HL-60 (cell line): ENCODE measurements around the gene APOH.

Experiments used
- CTCF ChIP-seq: IDR thresholded peaks from one replicate; pipeline ENCODE4 v1.5.1; 2011; ENCODE audit warnings: low read length, control low read depth, inconsistent platforms; ENCODE audit not compliant: insufficient read depth
- POLR2AphosphoS5 ChIP-seq: IDR thresholded peaks from 2 replicates; pipeline ENCODE4 v1.6.1; 2012; ENCODE audit warnings: low read depth

- TF ChIP-seq CTCF = no peak
- no peak for TF ChIP-seq POLR2AphosphoS5
Measured at GRCh38 chr17:66248285-66248684, 19.1 kb upstream of the APOH start.
